Measurements from ENCODE around the gene SOX9.

The SOX9 gene

GRCh38 chr17:72163474-72163873, 42.7 kb downstream of the SOX9 start:
- DNase-seq, result no peak

- no peak for DNase-seq
These were observed 43.4 kb downstream of the SOX9 start for GRCh38 chr17:72164158-72164739.

- DNase-seq, result no peak
These were observed 44.5 kb downstream of the SOX9 start for GRCh38 chr17:72165192-72165866.

GRCh38 chr17:72165867-72166439, 45.1 kb downstream of the SOX9 start:
- no peak for DNase-seq

GRCh38 chr17:72167593-72167992, 46.8 kb downstream of the SOX9 start:
- no peak for DNase-seq

- no peak for DNase-seq
These were observed 49.0 kb downstream of the SOX9 start for GRCh38 chr17:72169823-72170222.

GRCh38 chr17:72171703-72172667, 51.2 kb downstream of the SOX9 start:
- no peak for DNase-seq

GRCh38 chr17:72173499-72174116, 52.8 kb downstream of the SOX9 start:
- no peak for DNase-seq

GRCh38 chr17:72175263-72175662, 54.4 kb downstream of the SOX9 start:
- DNase-seq, result no peak
